PC-3 (cell line): Measurements from ENCODE around the gene VAPB.

Experiments used
- CTCF ChIP-seq: fragments of 300-600 bp; sonication (generic); conservative IDR thresholded peaks from 2 replicates; pipeline ENCODE4 v1.5.1; 2017; ENCODE audit warnings: antibody characterized with exemption, low read depth, mild to moderate bottlenecking, low read length
- EZH2 ChIP-seq: fragments of 300-600 bp; sonication (generic); IDR thresholded peaks from one replicate; pipeline ENCODE4 v1.6.1; 2017; ENCODE audit warnings: antibody characterized with exemption, mild to moderate bottlenecking, low read length; ENCODE audit not compliant: unreplicated experiment
- EZH2phosphoT487 ChIP-seq: fragments of 300-600 bp; sonication (generic); IDR thresholded peaks from 2 replicates; pipeline ENCODE4 v1.6.1; 2018; ENCODE audit warnings: mild to moderate bottlenecking, antibody characterized with exemption, low read length, borderline replicate concordance

GRCh38 chr20:58381627-58382026, 7.4 kb upstream of the VAPB start:
- no peak for TF ChIP-seq CTCF
- TF ChIP-seq EZH2: no peak
- TF ChIP-seq EZH2phosphoT487: no peak
